Measurements from ENCODE around the gene RASSF10. TPM values are rescaled to one million over a fixed set of nuclear protein-coding genes. Genes with fewer than 3 reads are reported as not detected.

Gene RASSF10
- polyA plus RNA-seq, 1 of the 3 experiments (the other 2 are of a cell fraction), result not detected

GRCh38 chr11:13055200-13055599 is 46.1 kb downstream of the RASSF10 start:
- H3K4me3 ChIP-seq (ENCODE audit: low read depth in 2 of 2, low read length in 1 of 2), result no peak overlapping the region
- no peak for DNase-seq
- no peak overlapping the region for H3K4me2 ChIP-seq
- H3F3A ChIP-seq (replicated peaks; ENCODE audit: insufficient read depth), result no peaks in the 10 kb centered on the region
- H3K27ac ChIP-seq (ENCODE audit: low read depth in 2 of 2, low read length in 1 of 2), result no peak overlapping the region
- no peaks in the 10 kb centered on the region for H3K9me3 ChIP-seq
- H3K79me2 ChIP-seq (ENCODE audit: insufficient read depth), result no peaks in the 10 kb centered on the region
- no peaks in the 10 kb centered on the region; a peak in 1 of 4 replicates for H3K4me1 ChIP-seq (ENCODE audit: control insufficient read depth in 1 of 2, insufficient read depth in 2 of 2, low read depth in 1 of 2, low read length in 1 of 2)
- ChIA-PET CTCF (no interaction called here), POLR2A (no interaction called here)
- WGBS (ENCODE audit: low lambda C conversion rate), result 15% methylated on average over 2 of the region's 2 CpGs
- peaks cover 8% of the 10 kb centered on the region; the same call in 1 of the 2 replicates for H3K27me3 ChIP-seq (ENCODE audit: insufficient read depth)
- no peak overlapping the region for H3K9ac ChIP-seq
- H3K36me3 ChIP-seq (replicated peaks in 1 of 2; ENCODE audit: control insufficient read depth in 1 of 2, insufficient read depth in 2 of 2, low read length in 1 of 2), result no peaks in the 10 kb centered on the region
- no peaks in the 10 kb centered on the region for H4K20me1 ChIP-seq (ENCODE audit: insufficient read depth)
- no peak overlapping the region for H2AFZ ChIP-seq (ENCODE audit: low read depth)
- TF ChIP-seq RCOR1 (IDR thresholded peaks at IDR 0.05; ENCODE audit: low read length) (no peak), POLR2AphosphoS5 (IDR thresholded peaks at IDR 0.05; ENCODE audit: low read depth, low read length) (no peak), FOSL2 (IDR thresholded peaks at IDR 0.05; ENCODE audit: borderline replicate concordance, low read depth) (no peak), FOXM1 (IDR thresholded peaks at IDR 0.05; ENCODE audit: low read depth) (no peak), GATA2 (CRISPR knock-in tag; IDR thresholded peaks at IDR 0.05) (no peak), SMC3 (IDR thresholded peaks at IDR 0.05; ENCODE audit: low read depth, low read length) (no peak), RAD21 (IDR thresholded peaks at IDR 0.05; ENCODE audit: low read length) (no peak), NFIC (IDR thresholded peaks at IDR 0.05; ENCODE audit: borderline replicate concordance) (no peak), SIN3A (IDR thresholded peaks at IDR 0.05; ENCODE audit: borderline replicate concordance, low read depth, low read length) (no peak), CTCF (IDR thresholded peaks at IDR 0.05) (no peak), ELF1 (IDR thresholded peaks at IDR 0.05) (no peak), YY1 (IDR thresholded peaks at IDR 0.05; ENCODE audit: low read depth) (no peak)
- TF ChIP-seq, protein P1, sequence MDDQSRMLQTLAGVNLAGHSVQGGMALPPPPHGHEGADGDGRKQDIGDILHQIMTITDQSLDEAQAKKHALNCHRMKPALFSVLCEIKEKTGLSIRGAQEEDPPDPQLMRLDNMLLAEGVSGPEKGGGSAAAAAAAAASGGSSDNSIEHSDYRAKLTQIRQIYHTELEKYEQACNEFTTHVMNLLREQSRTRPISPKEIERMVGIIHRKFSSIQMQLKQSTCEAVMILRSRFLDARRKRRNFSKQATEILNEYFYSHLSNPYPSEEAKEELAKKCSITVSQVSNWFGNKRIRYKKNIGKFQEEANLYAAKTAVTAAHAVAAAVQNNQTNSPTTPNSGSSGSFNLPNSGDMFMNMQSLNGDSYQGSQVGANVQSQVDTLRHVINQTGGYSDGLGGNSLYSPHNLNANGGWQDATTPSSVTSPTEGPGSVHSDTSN (IDR thresholded peaks at IDR 0.05), result no peak
- TF ChIP-seq, protein P2, sequence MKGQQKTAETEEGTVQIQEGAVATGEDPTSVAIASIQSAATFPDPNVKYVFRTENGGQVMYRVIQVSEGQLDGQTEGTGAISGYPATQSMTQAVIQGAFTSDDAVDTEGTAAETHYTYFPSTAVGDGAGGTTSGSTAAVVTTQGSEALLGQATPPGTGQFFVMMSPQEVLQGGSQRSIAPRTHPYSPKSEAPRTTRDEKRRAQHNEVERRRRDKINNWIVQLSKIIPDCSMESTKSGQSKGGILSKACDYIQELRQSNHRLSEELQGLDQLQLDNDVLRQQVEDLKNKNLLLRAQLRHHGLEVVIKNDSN (IDR thresholded peaks at IDR 0.05; ENCODE audit: borderline replicate concordance, low read depth), result no peak
- TF ChIP-seq, protein P3, sequence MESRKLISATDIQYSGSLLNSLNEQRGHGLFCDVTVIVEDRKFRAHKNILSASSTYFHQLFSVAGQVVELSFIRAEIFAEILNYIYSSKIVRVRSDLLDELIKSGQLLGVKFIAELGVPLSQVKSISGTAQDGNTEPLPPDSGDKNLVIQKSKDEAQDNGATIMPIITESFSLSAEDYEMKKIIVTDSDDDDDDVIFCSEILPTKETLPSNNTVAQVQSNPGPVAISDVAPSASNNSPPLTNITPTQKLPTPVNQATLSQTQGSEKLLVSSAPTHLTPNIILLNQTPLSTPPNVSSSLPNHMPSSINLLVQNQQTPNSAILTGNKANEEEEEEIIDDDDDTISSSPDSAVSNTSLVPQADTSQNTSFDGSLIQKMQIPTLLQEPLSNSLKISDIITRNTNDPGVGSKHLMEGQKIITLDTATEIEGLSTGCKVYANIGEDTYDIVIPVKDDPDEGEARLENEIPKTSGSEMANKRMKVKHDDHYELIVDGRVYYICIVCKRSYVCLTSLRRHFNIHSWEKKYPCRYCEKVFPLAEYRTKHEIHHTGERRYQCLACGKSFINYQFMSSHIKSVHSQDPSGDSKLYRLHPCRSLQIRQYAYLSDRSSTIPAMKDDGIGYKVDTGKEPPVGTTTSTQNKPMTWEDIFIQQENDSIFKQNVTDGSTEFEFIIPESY (IDR thresholded peaks at IDR 0.05; ENCODE audit: borderline replicate concordance, low read depth), result no peak
- H3K9me2 ChIP-seq, result no peaks in the 10 kb centered on the region

Measured in SK-N-SH (cell line).